HG02970 (cell line): ENCODE results near the gene FBXW8.

ENCODE experiments used
- ATAC-seq: cut with Tn5 transposase; IDR thresholded peaks from one replicate; pipeline ENCODE4 v1.9.1; 2021; ENCODE audit warnings: mild to moderate bottlenecking, moderate library complexity, moderate number of reproducible peaks; ENCODE audit not compliant: unreplicated experiment, low FRiP score

The FBXW8 gene

DNA sequence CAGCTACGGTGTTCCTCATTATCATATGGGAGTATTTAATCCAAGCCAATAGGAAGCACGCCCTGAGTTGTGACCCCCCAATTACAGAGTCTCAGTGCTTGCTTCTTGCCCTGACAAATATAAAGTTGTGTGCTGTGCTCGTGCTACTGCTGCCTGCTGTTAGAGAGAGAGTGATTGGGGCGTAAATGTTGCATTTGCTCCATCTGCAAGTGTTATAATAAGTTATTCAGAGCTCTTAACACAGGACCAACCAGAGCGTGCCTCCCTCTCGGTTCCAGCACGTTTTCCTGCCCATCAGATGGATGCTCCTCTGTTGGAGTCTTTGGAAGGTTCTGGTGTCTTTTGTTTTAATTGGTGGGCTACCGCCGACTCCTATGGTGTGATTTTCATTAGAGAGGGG lies 107.1 kb downstream of the FBXW8 start:
- no peak for ATAC-seq

DNA sequence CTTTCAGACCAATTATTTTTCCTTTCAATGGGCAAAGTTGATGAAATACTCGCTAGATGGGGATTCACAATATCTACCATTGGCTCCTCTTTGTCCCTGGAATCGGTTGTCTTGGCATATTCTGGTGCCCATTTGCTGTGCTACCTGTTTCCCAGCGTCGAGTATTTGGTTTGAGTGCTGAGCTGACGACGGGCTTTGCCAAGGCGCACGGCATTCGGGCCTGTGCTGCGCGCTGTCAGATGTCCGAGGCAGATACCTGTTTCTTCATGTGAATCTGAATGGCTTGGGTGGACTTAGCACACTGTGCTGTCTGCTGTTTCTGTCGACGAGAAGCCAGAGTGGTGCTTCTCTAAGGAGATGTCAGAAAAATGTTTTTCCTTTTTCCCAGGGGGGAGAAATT lies 107.5 kb downstream of the FBXW8 start:
- no peak for ATAC-seq

DNA sequence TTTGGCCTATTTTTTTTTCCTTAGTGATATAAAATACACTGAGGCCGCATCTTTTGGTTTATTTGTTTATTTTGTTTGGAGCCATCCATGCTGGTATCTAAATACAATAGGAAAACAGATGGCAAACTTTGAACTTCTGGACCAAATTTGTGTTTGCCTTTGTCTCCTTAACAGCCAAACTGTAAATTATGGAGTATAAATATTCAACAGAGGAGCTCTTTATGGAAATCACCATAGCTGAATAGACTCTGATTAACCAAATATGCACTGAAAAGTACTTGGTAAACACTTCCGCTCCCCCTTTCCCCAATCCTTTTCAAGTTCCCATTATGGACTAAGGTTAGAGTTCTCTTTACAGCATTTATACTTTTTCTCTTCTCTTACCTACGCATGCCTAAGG lies 107.9 kb downstream of the FBXW8 start:
- no peak for ATAC-seq

DNA sequence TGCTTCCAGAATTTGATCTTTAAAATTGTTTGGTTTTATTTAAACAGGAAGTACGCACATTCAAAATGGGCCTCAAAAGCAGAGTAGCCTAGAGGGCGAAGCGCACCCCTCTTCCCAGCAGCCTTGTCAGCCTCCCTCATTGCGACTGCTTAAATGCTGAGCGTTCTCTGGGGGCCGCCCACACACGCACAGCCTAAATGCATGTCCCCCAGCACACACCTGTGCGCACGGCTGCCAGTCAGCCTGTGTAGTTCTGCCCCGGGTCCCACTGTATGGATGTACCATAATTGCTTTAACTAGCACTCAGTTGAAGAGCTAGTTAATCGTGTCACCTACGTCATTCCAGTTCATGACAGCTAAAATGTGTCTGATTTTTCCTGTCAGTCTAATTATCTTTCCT lies 109.1 kb downstream of the FBXW8 start:
- ATAC-seq: no peak

DNA sequence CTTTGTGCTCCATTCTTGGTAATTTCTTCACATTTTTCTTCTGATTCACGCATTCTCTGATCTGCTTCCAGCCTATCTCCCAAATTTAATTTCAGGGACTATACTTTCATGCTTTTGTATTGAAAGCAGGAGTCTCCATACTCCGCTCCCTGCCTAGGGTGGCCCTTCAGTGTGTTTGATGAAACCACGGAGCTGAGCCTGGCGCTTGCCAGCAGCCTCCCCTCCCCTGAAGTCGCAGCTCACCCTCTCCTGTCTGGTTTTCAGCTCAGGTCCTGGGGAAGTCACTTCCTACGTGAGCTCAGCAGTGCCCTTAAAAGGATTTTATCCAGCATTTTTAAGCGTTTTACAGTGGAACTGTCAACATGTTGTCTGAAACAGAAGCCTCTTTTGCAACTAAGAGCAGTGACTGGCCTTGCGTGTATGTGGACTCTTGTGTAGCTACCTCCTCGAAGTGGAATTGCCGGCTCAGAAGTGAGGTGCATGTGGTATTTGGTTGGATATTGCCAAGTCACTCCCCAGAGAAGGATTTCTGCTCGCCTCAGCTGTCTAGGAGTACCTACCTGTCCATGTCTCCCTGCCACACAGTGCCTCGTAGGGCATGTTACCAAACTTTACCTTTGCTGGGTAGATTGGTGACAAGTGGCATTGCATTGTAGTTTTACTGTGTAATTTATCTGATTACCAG lies 109.9 kb downstream of the FBXW8 start:
- no peak for ATAC-seq

DNA sequence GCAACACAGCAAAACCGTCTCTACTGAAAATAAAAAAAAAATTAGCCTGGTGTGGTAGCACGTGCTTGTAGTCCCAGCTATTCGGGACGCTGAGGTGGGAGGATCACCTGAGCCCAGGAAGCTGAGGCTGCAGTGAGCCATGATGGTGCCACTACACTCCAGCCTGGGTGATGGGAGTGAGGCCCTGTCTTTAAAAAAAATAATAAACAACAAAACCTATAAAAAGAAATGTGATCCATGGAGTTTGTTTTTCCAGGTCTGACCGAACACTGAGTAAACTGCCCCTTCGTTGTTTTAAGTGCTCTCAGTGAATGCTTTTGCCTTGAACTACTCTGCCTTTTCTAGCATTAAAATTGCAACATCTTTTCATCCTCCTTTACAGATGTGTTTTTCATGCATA lies 111.7 kb downstream of the FBXW8 start:
- ATAC-seq: no peak

DNA sequence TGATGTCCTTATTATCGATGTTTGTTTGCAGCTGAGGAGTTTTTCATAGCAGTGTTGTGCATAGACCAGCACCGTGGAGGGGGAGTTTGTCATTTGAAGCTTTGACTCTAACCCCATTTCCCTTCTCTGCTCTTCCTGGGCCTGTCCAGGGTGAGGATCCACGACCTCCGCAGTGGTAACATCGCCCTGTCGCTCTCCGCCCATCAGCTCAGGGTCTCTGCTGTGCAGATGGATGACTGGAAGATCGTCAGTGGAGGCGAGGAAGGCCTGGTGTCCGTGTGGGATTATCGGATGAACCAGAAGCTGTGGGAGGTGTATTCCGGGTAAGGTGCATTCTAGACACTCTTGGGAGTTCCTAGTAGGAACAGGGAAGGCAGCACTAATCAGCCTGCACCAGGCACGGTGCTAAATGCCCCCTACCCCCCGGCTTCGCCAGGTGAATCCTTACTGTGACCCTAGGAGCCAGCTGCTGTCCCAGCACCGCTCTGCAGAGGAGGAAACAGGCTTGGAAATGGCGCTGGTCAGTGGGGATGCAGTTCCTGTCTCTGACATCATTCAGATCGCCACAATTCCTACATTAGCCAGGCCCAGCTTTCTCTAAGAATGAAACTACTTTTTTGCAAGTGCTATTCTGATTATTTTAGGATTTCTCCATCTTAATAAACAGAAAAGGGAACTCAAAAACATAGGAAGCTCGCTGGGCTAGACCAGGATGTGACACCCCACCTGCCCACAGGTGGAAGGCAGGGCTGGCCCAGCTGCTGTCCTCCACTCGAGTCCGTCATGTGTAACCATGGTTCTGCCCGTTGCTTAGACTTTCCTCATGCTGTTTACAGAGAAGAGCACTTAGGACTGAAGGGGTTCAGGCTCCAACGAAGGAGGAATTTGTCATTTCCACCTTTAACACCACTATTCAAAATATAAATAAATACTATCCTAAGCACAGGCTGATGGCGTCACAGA lies 113.5 kb downstream of the FBXW8 start:
- no peak for ATAC-seq

DNA sequence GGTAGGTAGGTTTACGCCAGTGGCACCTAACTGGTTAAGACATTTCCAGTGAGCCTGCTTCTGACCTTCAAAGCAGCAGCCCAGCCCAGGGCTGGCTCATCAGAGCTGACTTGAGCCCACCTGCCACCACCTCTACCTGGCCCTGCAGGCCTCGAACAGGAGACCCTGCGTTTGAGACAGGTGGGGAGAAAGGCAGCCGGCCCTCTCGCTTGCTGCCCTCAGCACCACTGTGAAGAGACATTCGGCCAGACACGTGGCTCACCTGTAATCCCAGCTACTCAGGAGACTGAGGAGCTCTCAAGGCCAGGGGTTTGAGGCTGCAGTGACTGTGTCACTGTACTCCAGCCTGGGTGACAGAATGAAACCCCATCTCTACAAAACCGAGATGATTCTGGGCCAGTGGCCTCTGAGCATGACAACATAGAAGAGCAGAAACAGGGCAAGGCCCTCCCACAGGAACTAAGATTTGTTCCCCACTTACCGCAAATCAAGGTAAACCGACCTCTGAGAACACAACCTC lies 114.3 kb downstream of the FBXW8 start:
- no peak for ATAC-seq

DNA sequence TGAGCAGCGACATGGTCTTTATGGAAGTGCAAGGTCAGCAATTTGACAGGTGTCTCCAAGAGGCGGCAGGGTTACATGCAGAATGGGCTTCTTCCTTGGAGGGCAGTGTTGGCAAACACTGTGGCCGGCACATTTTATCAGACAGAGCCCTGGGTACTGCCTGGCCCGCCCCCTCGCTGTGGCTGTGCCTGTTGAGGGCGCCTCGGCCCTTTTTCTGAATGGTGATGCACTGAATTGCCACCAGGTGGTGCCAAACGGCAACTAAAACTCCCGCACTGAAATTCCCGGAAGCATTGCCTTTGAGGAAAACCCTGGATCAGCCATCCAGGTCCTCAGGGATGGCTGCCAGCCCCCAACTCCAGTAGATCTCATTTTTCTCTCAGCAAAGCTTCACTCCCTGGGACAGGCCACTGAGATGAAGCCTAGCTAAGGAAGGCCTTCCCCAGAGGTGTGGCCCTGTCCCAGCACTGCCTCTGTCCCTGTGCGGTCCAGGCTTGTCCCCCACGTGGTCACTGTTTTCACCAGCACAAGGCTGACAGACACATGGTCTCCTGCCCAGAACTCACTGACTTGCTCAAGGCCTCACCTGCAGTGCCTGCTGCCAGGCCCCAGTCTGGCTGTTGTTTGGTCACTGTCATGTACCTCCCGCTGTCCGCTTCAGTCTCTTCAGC lies 114.9 kb downstream of the FBXW8 start:
- no peak for ATAC-seq

DNA sequence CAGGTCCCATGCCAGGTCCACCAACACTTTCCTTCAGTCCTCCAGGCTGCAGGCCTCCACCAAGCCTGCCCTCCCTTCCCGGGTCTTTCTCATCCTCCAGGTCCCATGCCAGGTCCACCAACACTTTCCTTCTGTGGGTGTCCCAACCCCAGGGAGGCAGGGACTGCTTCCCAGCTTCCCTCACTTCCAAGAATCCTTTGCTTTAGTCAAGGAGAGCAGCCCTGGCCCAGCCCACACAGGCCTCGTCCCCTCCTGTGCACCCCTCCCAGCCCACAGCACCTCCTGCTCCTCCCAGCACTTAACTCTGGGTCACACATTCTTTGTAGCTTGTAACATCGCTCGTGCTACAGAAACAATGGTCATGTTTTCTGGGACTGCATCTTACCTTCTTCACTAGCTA lies 115.6 kb downstream of the FBXW8 start:
- no peak for ATAC-seq

DNA sequence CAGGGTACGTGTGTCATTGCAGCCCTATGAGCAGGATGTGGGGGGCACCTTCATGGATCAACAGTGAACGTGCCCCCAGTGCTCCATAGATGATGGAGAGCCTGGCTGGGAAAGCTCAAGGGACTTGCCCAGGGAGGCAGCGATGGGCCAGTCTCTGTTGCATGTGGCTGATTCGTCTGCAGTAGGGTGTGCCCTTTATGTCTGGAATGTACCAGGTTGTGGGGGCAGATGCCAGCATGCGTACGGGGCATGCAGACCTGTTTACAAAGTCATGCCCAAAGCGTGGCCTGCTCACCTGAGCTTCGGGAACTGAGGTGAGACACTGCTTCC lies 116.1 kb downstream of the FBXW8 start:
- no peak for ATAC-seq

DNA sequence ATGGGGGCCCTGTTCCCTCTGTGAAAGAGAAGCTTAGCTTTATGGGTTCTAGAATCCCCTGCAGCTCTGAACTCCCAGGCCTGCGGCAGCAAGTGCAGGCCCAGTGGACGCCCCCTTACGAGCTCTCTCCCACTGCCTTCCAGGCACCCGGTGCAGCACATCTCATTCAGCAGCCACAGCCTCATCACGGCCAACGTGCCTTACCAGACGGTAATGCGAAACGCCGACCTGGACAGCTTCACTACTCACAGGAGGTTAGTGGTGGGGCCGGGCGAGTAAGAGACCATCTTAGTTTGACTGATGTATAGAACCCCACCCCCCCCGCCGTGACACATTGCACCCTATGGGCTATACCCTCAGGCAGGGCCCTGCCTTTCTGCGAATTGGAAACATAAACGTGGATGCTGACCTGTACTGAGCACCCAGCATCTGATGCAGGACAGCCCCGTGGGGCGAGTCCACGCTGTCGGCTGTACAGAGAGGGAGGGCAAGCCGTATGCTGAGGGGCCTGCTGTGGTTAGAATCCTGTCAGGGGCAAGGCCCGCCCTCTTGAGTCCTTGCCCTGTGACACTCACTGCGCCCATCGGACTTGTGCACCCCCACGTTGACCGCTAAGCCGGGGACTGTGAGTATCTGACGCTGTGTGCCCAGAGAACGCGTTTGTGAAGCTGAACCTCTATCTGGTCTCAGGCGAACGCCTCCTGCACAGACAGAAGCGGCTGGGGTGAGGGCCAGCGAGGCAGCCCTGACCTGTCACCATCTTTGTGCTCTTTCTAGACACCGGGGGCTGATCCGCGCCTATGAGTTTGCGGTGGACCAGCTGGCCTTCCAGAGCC lies 116.7 kb downstream of the FBXW8 start:
- ATAC-seq: no peak

DNA sequence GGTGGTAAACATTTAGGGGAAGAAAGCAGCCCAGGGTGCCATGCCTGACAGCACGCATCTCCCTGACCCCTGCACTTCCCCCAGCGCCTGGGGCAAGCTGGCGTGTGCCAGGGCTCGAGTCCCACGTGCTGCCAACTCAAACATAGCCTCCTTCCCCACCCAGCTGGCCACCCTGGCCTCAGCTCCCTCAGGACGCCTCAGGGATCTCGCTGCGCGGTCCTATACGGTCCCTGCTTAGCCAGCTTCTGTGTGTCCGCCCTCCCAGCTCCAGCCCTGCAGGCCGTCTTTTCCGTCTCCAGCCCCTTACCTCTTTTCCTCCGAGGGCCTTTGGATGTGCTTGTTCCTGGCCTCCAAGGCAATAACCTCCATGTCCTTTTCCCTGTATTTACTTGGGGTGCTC lies 117.5 kb downstream of the FBXW8 start:
- ATAC-seq: no peak

DNA sequence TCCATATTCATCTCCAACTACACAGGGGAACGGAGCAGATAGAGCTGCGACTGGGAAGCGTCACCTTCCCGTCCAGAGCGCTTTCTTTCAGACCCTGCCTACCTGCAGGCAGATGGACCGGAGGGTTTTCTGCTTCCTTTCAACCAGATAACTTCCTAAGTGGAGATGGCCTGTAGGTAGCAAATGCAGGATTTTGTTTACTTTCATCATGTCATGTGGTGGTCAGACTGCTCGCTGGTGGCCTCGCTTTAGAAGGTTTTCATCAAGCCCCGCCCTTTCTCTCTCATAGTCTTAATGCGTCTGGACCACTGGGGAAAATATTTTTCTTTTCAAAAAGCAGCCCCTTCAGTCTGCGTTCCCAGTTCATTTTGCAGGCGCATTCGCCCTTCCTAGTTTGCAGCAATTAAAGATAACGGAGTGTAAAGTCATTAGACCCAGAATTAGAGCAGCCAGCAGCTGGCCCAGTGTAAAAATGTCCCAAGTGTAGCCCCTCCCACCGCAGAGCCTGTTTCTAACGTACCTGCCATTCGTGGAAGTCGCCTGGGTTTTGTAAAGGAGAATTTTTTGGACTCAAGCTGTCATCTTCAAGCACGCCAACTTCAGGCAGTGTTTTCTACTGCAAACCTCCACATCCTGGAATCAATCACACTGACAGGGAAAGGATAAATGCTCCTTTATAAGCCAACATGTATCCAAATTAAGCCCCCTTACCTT lies 119.6 kb downstream of the FBXW8 start:
- no peak for ATAC-seq

DNA sequence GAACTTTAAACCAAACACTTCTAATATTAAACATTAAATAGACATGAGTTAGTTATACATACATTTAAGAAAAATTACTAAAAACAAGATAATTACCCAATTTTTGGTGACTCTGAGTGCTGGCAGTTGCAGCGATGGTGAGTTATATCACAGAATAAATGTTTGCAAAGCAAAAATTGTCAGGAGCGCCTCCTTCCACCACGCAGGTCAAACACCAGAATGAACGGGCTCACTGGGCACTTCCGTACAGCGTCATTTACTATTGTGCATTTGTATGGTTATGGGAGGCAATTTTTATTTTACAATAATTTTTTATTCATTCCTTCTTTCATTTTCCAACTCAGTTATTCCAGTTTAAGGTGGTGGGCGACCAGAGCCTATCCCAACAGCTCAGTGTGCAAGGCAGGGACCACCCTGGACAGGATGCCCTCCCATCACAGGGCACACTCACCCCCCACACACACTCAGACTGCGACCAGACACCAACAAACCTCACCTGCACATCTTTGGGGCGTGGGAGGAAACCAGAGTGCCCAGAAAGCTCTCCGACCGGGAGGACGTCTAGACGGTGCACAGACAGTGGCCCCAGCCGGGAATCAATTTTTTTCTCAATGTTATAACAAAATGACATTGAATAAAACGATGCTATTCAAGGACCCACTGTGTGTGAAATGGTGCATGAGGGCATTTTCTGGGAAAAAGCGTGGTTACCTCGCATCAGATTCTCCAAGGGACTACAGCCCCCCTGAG lies 121.3 kb downstream of the FBXW8 start:
- no peak for ATAC-seq

DNA sequence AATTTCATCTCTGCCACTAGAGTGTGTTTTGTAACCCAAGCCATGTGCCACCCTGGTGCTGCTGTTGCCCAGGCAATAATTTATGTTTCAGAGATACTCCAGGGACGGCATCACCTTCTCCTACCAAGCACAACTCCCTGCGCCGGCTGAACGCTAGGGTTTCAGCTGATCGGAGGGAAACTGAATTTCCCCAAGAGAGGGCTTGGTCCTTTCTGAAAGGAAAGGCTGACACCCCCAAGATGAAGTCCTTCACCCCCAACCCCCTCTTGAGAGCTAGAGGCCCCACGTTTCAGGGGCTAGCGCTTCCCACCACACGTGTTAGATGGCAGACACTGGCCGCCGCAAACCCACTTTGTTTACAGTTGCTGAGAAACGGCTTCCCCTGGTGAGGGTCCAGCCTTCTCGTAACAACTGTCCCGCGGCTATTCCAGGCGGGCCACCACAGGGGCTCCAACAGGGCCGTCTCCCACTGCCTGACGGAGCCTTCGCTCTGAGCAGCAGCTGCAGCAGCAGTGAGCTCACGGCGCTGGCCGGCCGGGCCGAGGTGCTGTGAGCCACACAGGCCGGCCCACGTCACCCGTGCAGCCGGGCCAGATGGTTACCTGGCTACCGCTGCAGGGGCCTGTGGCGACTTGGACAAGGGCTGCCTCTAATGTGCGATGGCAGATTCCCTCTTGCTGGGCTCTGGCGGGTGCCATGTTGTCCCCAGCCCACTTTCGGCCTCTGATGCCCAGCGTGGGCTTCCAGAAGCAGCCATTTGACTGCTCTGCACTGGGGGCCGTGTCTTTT lies 122.0 kb downstream of the FBXW8 start:
- no peak for ATAC-seq

DNA sequence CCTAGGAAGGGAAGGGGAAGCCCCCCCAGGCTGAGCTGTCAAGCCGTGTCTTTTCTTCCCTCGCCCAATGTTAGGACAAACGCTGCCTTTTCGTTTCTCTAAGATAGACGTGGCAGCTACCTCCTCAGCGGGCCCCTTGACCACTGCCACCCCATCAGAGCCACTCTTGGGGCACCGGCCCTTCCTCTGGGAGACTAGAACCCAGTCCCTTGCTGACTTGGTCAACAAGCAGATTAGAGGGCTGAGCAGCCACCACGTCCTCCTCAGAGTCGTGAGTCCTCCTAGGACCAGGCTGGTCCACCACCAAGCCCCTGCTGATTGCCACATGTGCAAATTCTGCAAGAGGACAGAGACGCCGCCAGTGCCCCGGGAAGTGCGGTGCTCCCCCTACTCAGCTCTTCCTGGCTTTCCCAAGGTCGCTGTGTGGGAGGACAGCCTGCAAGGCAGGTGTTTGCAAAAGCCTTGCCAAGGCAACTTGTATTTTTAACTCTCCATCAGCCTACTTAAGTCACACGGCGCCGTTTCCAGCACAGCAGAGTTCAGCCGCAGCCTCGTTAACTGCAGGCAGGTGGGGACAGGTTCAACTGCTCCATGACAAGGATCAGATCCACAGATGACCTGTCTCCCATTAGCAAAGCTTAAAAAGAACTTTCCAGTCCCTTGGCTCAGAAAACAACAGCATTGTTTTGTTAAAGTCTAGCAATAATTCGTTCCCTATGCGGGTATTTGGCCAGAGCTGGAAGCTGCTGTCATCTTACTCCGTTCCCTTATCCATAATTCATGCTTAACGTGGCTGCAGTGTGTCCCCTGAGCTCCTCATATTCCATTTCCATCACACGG lies 122.9 kb downstream of the FBXW8 start:
- no peak for ATAC-seq
